Heart left ventricle (tissue), 16 donors: ENCODE results near the gene GRM3. TPM values are rescaled to one million over a fixed set of nuclear protein-coding genes. Genes with fewer than 3 reads are reported as not detected.

Source experiments
- ATAC-seq, 4 donors: fragments of 200-7000 bp; cut with Tn5 transposase; one replicate each; pipeline ENCODE4 v1.9.1; 2020 to 2022; ENCODE audit warnings: moderate library complexity in 4 of 4, mild to moderate bottlenecking in 3 of 4, moderate number of reproducible peaks in 1 of 4
- DNase-seq, 5 donors: peaks; one replicate each; pipeline ENCODE4 v3.0.0-alpha.2; 2020
- H3K27ac ChIP-seq, 12 donors: fragments of 200-600 bp; sonication (generic) in 4 of 12; one replicate each; pipeline versions ENCODE4 v1.5.0 to v1.8.0; 2016 to 2022; ENCODE audit warnings: mild to moderate bottlenecking in 2 of 12
- H3K27me3 ChIP-seq, 9 donors: fragments of 200-600 bp; sonication (generic) in 2 of 9; one replicate each; pipeline versions ENCODE4 v1.5.1 to v1.8.0; 2016 to 2022; ENCODE audit warnings: mild to moderate bottlenecking in 3 of 9
- H3K36me3 ChIP-seq, 9 donors: fragments of 200-600 bp; sonication (generic) in 2 of 9; one replicate each; pipeline versions ENCODE4 v1.5.0 to v1.8.0; 2018 to 2022; ENCODE audit warnings: mild to moderate bottlenecking in 2 of 9
- H3K4me1 ChIP-seq, 12 donors: fragments of 200-600 bp; sonication (generic) in 4 of 12; one replicate each; pipeline versions ENCODE4 v1.5.0 to v1.8.0; 2016 to 2022; ENCODE audit warnings: mild to moderate bottlenecking in 3 of 12
- H3K4me3 ChIP-seq, 12 donors: fragments of 200-600 bp; sonication (generic) in 4 of 12; one replicate each; pipeline versions ENCODE4 v1.5.0 to v1.8.0; 2017 to 2022; ENCODE audit warnings: mild to moderate bottlenecking in 9 of 12, moderate library complexity in 4 of 12
- H3K9me3 ChIP-seq, 12 donors: fragments of 200-600 bp; sonication (generic) in 4 of 12; one replicate each; pipeline versions ENCODE4 v1.5.0 to v1.8.0; 2016 to 2022; ENCODE audit warnings: mild to moderate bottlenecking in 1 of 12
- POLR2A ChIP-seq, 2 donors: fragments of 450-650 bp; IDR thresholded peaks; one replicate each; pipeline ENCODE4 v1.6.1; 2017; ENCODE audit warnings: antibody characterized with exemption in 2 of 2, mild to moderate bottlenecking in 2 of 2, moderate library complexity in 2 of 2
- WGBS, 4 donors: extraction: QIAGEN DNeasy Blood & Tissue Kit in 2 of 4; methylation state at CpG; one replicate each; pipeline versions ENCODE4 v1.1.5 to v1.1.7; 2013 to 2018; 5-methylcytosine and 5-hydroxymethylcytosine counted together
- intact Hi-C, 10 donors: fragments of 100-400 bp; cut with DNase I; formaldehyde crosslinking; loops; one replicate each; pipeline versions ENCODE4 v1.11.1 to v1.14.2; 2022
- polyA plus RNA-seq, 2 donors: library from polyadenylated mRNA; stranded (reverse); fragments of 200-250 nt; gene quantifications; one replicate each; pipeline ENCODE4 v1.2.3, GENCODE V29; 2013
- total RNA-seq, 9 donors: library from RNA; depleted of rRNA in 2 of 9; stranded (reverse); fragments of >200 nt in 2 of 9; fragmentation: NEBNext Ultra II Directional in 3 of 9; extraction: Animal tissue kit (Norgen Biotek cat#: 25700) in 3 of 9; gene quantifications; one replicate each; pipeline versions ENCODE4 v1.1.0 to v1.2.4, GENCODE V29; 2016 to 2023
- TF ChIP-seq, protein P1 (sequence below), 12 donors: fragments of 200-600 bp; sonication (generic) in 4 of 12; IDR thresholded peaks; one replicate each; pipeline versions ENCODE4 v1.5.0 to v1.8.0; 2018 to 2022; ENCODE audit warnings: antibody characterized with exemption in 12 of 12, mild to moderate bottlenecking in 5 of 12
- donor health status: ischemic (EF 13 %, LVEDD 7.1; RV severe dilation, severe dysfunction).
- donor health status: healthy with polysubstance abuse.
- donor health status: DM: no; HTN: yes; CAD: no.
- donor health status: DM: no; HTN: no; CAD: no.
- donor health status: ischemic (EF 25% LVEDD 6.9; RV normal size, moderate dysfunction).
- donor health status: ischemic (EF 25% LVEDD 5.7; RV mildly dilated, moderate dysfunction).
- donor health status: healthy.
- donor health status: DM: yes; HTN: yes; CAD: no.
- donor health status: ischemic (EF 35%, LVEDD 5.7; RV mildly dilated, moderate dysfunction).
- donor health status: nonischemic (EF 11% LVEDD 7.7; RV severe dilation, severe dysfunction).
- donor health status: DM: yes; HTN: yes; CAD: no.
- donor health status: PGD.
- donor health status: ischemic (EF 29% LVEDD 5.4; RV normal size, mild dysfunction).
- donor health status: nonischemic (EF 23%, LVEDD 6.1; RV moderate dilation, normal function).

The GRM3 gene
- total and polyA plus RNA-seq, 11 donors: 0.03 to 0.73 TPM; not detected in 9

DNA sequence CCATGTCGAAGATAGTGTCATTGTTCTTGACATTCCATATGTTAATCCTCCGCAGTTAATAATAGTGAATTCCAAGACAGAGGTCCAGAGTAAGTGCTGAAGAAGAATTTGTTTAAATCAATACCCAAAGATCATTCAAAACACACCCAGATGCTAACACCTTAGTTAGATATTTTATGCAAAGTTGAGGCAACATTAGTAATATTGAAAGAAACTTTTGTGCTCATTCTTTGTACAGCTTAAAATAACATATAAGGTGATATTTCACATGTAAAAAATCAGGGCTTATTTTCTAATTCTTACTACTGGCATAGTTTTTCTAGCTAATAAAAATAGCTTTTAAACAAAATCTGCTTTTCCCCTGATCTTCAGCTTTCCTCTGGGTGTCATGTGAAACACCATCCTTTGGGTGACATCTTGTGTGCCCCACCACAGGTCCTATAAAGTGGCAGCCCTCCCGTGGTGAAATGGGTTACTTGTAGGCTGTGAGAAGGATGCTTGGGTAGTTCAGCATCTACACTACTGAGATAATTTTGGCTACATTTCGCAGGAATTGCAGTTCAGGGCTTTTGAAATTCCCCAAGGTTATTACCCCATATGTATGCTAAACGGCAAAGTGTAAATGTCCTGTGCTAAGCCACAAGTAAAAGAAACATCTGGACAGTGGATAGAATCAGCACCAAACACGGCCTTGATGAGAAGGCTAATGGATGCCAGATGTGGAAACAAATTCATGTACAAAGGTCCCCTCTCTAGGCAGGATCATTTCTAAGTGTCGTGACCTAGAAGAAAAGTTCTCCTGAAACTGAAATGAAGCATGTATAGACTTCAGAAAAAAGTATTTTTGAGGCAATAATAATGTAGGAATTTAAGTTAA lies 105.4 kb downstream of the GRM3 start:
- no peaks in the 10 kb centered on the region for H3K27me3 ChIP-seq
- ATAC-seq: no peak
- WGBS, 4 donors: 60 to 73% (median 67%) methylated on average over 7 of the region's 7 CpGs
- intact Hi-C loops: no loop called here
- no peaks in the 10 kb centered on the region for H3K36me3 ChIP-seq
- no peak for DNase-seq
- H3K4me1 ChIP-seq: peaks cover 0 to 9% (median 0%) of the 10 kb centered on the region in 12 donors
- TF ChIP-seq, protein P1, sequence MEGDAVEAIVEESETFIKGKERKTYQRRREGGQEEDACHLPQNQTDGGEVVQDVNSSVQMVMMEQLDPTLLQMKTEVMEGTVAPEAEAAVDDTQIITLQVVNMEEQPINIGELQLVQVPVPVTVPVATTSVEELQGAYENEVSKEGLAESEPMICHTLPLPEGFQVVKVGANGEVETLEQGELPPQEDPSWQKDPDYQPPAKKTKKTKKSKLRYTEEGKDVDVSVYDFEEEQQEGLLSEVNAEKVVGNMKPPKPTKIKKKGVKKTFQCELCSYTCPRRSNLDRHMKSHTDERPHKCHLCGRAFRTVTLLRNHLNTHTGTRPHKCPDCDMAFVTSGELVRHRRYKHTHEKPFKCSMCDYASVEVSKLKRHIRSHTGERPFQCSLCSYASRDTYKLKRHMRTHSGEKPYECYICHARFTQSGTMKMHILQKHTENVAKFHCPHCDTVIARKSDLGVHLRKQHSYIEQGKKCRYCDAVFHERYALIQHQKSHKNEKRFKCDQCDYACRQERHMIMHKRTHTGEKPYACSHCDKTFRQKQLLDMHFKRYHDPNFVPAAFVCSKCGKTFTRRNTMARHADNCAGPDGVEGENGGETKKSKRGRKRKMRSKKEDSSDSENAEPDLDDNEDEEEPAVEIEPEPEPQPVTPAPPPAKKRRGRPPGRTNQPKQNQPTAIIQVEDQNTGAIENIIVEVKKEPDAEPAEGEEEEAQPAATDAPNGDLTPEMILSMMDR (IDR thresholded peaks at IDR 0.05): no peak
- TF ChIP-seq POLR2A (IDR thresholded peaks at IDR 0.05): no peak
- no peaks in the 10 kb centered on the region for H3K9me3 ChIP-seq
- H3K27ac ChIP-seq: no peak overlapping the region
- H3K4me3 ChIP-seq: no peak overlapping the region

DNA sequence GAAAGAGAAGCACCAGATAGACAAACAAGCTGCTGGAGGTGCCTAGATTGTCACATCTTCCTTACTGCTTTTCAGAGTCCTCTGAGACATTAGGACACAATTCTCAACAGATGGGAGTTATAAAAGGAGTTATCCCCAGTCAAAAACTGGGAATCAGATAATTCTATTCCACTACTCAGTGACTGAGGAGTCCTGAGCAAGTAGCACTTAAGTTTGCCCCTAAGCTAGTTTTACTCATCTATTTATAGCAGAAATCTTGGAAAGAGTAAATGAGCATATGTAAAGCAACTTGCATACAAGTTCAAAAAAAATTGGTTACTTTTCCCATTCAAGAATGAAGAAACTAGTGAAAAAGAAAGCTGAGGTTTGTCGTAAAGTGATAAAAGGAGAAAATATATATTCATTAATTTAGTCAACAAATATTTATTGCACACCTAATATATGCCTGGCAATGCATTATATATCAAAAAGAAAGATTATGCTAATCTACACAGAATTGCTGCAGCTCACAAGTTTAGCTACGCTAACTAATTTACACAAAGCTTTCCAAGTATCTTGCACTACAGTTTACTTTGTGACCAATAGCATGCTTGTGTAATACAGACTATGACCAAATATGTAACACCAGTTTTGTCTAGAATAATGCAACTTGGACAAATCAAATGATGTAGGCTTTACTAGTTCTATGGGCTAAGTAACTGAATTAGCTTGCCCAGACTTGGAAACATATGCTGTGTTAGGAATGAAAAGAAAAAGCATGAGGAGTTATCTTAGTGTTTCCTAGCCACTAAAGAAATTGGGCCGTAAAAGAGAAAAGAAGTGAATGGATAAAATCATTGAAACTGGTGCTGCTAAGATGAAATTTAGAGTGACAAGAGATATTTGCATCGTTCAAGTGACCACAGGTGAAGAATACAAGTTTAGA lies 106.3 kb downstream of the GRM3 start:
- WGBS, 4 donors: 86 to 89% (median 88%) methylated on average over 4 of the region's 4 CpGs
- H3K4me1 ChIP-seq: peaks cover 0 to 9% (median 0%) of the 10 kb centered on the region in 12 donors
- intact Hi-C loops: no loop called here
- H3K27me3 ChIP-seq: no peaks in the 10 kb centered on the region
- no peak for DNase-seq
- H3K9me3 ChIP-seq: no peaks in the 10 kb centered on the region
- TF ChIP-seq POLR2A (IDR thresholded peaks at IDR 0.05): no peak
- TF ChIP-seq, protein P1 (IDR thresholded peaks at IDR 0.05): no peak
- H3K27ac ChIP-seq: no peak overlapping the region
- no peak overlapping the region for H3K4me3 ChIP-seq
- H3K36me3 ChIP-seq: no peaks in the 10 kb centered on the region
- ATAC-seq: no peak

DNA sequence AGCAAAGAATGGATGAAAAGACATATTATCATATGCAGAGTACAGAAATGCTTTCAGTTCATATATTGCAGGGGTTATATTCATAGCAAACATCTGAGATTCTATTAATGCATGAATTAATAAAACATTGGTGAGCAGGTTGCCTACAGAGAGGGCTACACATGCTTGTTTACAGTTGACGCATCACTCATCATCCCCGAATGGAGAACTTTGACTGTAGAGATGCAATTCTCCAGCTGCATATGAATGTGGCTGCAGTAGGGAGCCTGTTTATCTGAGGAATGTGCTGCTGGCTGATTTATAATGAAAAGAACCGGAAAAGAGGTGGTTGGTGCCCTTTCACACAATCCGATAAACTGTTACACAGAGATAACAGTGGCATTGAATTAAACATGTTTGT lies 116.5 kb downstream of the GRM3 start:
- peaks cover 0 to 4% (median 0%) of the 10 kb centered on the region in 9 donors for H3K27me3 ChIP-seq
- WGBS, 4 donors: 23 to 41% (median 31%) methylated on average over 4 of the region's 4 CpGs
- TF ChIP-seq, protein P1 (IDR thresholded peaks at IDR 0.05): no peak
- TF ChIP-seq POLR2A (IDR thresholded peaks at IDR 0.05): no peak

DNA sequence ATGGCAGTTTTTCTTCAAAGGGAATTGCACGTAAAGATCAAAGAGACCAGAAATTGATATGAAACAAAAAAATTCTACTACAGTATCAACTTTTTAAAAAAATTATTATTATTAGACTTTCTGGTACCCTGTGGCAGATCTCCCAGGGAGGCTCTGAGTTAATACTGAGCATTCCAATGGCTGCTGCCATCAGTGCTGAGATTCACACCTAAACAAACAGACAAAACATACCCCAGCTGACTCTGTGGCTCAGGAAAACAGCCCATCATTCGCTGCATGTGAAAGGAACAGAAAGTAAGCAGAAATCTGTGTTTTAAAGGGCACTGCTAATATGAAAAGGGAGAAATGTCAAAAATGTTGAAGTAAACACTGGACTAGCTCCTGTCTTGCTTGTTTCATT lies 118.4 kb downstream of the GRM3 start:
- Histone ChIP-seq H3K4me1 (no peaks in the 10 kb centered on the region), H3K36me3 (no peaks in the 10 kb centered on the region), H3K27ac (no peak overlapping the region), H3K27me3 (peaks cover 0 to 4% (median 0%) of the 10 kb centered on the region in 9 donors), H3K4me3 (no peak overlapping the region), H3K9me3 (no peaks in the 10 kb centered on the region)
- no peak for ATAC-seq
- WGBS, 4 donors: 80 to 89% (median 83%) methylated on average over 2 of the region's 2 CpGs
- TF ChIP-seq, protein P1 (IDR thresholded peaks at IDR 0.05): no peak
- no peak for TF ChIP-seq POLR2A (IDR thresholded peaks at IDR 0.05)
- intact Hi-C loops: no loop called here
- DNase-seq: no peak

More for the DNA sequence above, 116.5 kb downstream of the GRM3 start:
- Histone ChIP-seq H3K27ac (no peak overlapping the region), H3K36me3 (no peaks in the 10 kb centered on the region), H3K4me1 (no peaks in the 10 kb centered on the region), H3K9me3 (no peaks in the 10 kb centered on the region), H3K4me3 (no peak overlapping the region)
- intact Hi-C loops: no loop called here
- no peak for DNase-seq
- ATAC-seq: no peak
